ENCODE results near the gene CALCR. TPM values are rescaled to one million over a fixed set of nuclear protein-coding genes. Genes with fewer than 3 reads are reported as not detected.

Gene CALCR
- total RNA-seq, 2 donors from 2014 or later: not detected

GRCh38 chr7:93390660-93391059 lies 183.9 kb downstream of the CALCR start:
- no peaks in the 10 kb centered on the region for H3K36me3 ChIP-seq (replicated peaks in 1 of 2; ENCODE audit: insufficient read depth in 1 of 2, low read depth in 2 of 2)
- ATAC-seq: no peak
- TF ChIP-seq CTCF (IDR thresholded peaks at IDR 0.05) (no peak), POLR2A (IDR thresholded peaks at IDR 0.05) (no peak)
- no peaks in the 10 kb centered on the region for H3K9me3 ChIP-seq
- 87% methylated on average over 3 of the region's 3 CpGs for WGBS, 2 donors
- H3K27me3 ChIP-seq: no peaks in the 10 kb centered on the region
- no peak overlapping the region for H3K27ac ChIP-seq
- H3K4me1 ChIP-seq: no peaks in the 10 kb centered on the region
- no peak overlapping the region for H3K4me3 ChIP-seq
- intact Hi-C loops (cut with DNase I): no loop called here
- no peak for DNase-seq

- no peaks in the 10 kb centered on the region for H3K4me1 ChIP-seq
- 88% methylated on average over 3 of the region's 3 CpGs for WGBS, 2 donors
- H3K36me3 ChIP-seq (replicated peaks in 1 of 2; ENCODE audit: insufficient read depth in 1 of 2, low read depth in 2 of 2): no peaks in the 10 kb centered on the region
- no peaks in the 10 kb centered on the region for H3K27me3 ChIP-seq
- TF ChIP-seq POLR2A (IDR thresholded peaks at IDR 0.05) (no peak), CTCF (IDR thresholded peaks at IDR 0.05) (no peak)
- no peak overlapping the region for H3K27ac ChIP-seq
- ATAC-seq (no peak), DNase-seq (no peak)
- no peak overlapping the region for H3K4me3 ChIP-seq
- no peaks in the 10 kb centered on the region for H3K9me3 ChIP-seq
- intact Hi-C loops (cut with DNase I): no loop called here
These were observed 192.2 kb downstream of the CALCR start for GRCh38 chr7:93382362-93382761.

- TF ChIP-seq CTCF (IDR thresholded peaks at IDR 0.05) (no peak), POLR2A (IDR thresholded peaks at IDR 0.05) (no peak)
- H3K36me3 ChIP-seq (replicated peaks in 1 of 2; ENCODE audit: insufficient read depth in 1 of 2, low read depth in 2 of 2): no peaks in the 10 kb centered on the region
- 62 to 68% methylated on average over 6 of the region's 6 CpGs for WGBS, 2 donors
- H3K9me3 ChIP-seq: no peaks in the 10 kb centered on the region
- intact Hi-C loops (cut with DNase I): no loop called here
- no peak overlapping the region for H3K4me3 ChIP-seq
- DNase-seq: no peak
- no peak overlapping the region for H3K27ac ChIP-seq
- H3K27me3 ChIP-seq: no peaks in the 10 kb centered on the region
- no peak for ATAC-seq
- no peaks in the 10 kb centered on the region for H3K4me1 ChIP-seq
These were observed 196.3 kb downstream of the CALCR start for GRCh38 chr7:93378131-93378760.

GRCh38 chr7:93375603-93376002 lies 198.9 kb downstream of the CALCR start:
- TF ChIP-seq CTCF (IDR thresholded peaks at IDR 0.05) (no peak), POLR2A (IDR thresholded peaks at IDR 0.05) (no peak)
- Histone ChIP-seq H3K27me3 (no peaks in the 10 kb centered on the region), H3K9me3 (no peaks in the 10 kb centered on the region), H3K36me3 (replicated peaks in 1 of 2; ENCODE audit: insufficient read depth in 1 of 2, low read depth in 2 of 2) (no peaks in the 10 kb centered on the region), H3K27ac (no peak overlapping the region), H3K4me3 (no peak overlapping the region), H3K4me1 (no peaks in the 10 kb centered on the region)
- intact Hi-C loops (cut with DNase I): no loop called here
- DNase-seq: no peak
- ATAC-seq: no peak

MicroRNAs within 50 kb of the gene (microRNA counts, 767-probe panel; counts per million panel counts)
- microRNA hsa-miR-489: 0 to 736 counts per million in 2 donors
- microRNA hsa-miR-653: 0 to 736 counts per million in 2 donors

Small RNA genes within 50 kb of the gene (microRNA-seq; reads per million reads assigned to microRNA genes)
- 1.3 to 3.7 reads per million in 2 donors for gene MIR489 (ENCODE audit: borderline number of aligned reads in 2 of 2, borderline replicate concordance in 2 of 2)
- 2.2 to 4.7 reads per million in 2 donors for gene MIR653 (ENCODE audit: borderline number of aligned reads in 2 of 2, borderline replicate concordance in 2 of 2)

Small RNA genes within 50 kb of the gene (small RNA-seq; reads per million reads assigned to genes)
- gene MIR489 (not detected), gene MIR653 (not detected)
